ENCODE measurements around the gene SQSTM1. TPM values are rescaled to one million over a fixed set of nuclear protein-coding genes. Genes with fewer than 3 reads are reported as not detected.

SQSTM1 gene
- total and polyA plus RNA-seq, 2 donors = 79.3 to 426 TPM

DNA sequence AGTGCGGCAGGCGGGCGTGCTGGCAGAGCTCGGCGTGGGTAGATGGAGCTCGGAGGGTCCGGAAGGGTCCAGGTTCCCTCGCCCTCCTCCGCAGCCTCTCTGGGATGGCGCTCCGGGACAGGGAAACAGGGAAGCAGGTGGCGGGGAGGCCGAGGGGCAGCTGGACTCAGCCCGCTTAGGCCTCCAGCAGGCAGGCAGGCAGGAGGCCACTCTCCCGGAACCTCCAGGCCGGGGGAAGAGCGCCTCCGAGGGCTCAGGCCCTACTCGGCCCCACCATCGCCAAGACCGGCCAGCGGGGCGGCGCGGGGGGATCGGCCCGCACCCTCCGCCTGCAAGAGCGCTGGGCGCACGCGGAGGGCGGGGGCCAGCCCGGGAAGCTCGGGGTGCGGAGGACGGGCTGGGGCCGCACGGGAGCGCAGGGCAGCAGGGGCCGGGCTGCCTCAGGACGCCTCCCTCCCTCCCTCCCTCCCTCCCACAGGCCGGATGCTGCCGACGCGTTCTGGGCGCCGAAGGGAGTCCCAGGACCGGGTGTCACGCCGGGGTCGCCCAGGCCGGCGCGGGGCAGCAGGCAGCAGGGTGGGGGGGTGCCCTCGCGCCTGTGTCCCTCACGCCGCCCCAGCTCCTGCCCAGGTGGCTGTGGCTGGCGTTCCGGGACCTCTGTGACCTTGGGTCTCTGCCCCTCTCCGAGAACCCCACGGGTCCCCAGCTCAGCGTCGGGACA, 15.0 kb upstream of the SQSTM1 start:
- 6% methylated on average over 65 of the region's 65 CpGs for whole genome bisulfite sequencing
- Histone ChIP-seq H3K4me1 (ENCODE audit: insufficient read depth) (no peaks in the 10 kb centered on the region), H3K4me3 (ENCODE audit: low read depth, low read length) (peak overlapping the region; percentile 92), H3K36me3 (ENCODE audit: insufficient read depth) (no peaks in the 10 kb centered on the region), H3K27ac (ENCODE audit: low read depth) (peak overlapping the region; percentile 96)
- no peak for DNase-seq (ENCODE audit: extremely low spot score)

DNA sequence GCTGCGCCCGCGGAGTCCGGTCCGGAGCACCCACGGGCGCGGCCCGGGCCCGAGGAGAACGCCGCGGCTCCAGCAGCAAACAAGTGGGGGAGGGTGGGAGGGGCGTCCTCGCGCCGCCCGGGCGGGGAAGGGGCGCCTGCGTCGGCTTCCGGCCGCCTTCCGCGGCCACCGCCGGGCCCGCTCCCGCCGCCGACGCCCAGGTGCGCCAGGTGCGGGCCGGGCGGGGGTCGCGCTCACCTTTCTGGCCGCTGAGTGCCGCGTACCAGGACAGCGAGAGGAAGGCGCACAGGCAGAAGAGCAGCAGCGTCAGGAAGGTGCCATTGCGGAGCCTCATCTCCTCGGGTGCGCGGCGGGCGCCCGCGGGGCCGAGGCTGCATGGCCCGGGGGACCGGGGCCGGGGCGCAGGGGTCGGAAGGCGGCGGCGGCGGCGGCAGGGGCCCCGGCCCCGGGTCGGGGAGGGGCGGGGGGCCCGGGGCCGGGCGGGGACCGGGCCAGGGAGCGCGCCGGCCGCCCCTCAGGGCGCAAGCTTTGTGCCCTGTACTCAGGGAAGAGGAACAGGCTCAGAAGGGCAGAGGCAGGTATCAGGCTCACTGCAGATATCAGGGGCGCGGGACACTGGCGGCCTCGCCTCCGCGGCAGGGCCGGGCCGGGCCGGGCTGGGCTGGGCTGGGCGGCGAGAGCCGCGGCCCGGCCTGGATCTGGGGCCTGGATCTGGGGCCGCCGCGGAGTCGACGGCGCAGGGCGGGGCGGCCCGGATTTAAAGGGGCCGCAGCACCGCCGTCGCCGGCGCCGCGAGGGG, 14.3 kb upstream of the SQSTM1 start, which contains the start of gene MGAT4B:
MGAT4B (minus strand) TSS at position 617 of the 799 bp plus-strand sequence; CDS start at position 334, 283 bp downstream.
- WGBS = under 1% methylated on average over 105 of the region's 108 CpGs
- no peak for DNase-seq (ENCODE audit: extremely low spot score)
- H3K4me3 ChIP-seq (ENCODE audit: low read depth, low read length) = peak within 1 kb of the TSS; percentile 92
- no peaks in the 10 kb centered on the region for H3K4me1 ChIP-seq (ENCODE audit: insufficient read depth)
- H3K36me3 ChIP-seq (ENCODE audit: insufficient read depth) = no peaks in the 10 kb centered on the region
- peak within 1 kb of the TSS; percentile 96 for H3K27ac ChIP-seq (ENCODE audit: low read depth)

DNA sequence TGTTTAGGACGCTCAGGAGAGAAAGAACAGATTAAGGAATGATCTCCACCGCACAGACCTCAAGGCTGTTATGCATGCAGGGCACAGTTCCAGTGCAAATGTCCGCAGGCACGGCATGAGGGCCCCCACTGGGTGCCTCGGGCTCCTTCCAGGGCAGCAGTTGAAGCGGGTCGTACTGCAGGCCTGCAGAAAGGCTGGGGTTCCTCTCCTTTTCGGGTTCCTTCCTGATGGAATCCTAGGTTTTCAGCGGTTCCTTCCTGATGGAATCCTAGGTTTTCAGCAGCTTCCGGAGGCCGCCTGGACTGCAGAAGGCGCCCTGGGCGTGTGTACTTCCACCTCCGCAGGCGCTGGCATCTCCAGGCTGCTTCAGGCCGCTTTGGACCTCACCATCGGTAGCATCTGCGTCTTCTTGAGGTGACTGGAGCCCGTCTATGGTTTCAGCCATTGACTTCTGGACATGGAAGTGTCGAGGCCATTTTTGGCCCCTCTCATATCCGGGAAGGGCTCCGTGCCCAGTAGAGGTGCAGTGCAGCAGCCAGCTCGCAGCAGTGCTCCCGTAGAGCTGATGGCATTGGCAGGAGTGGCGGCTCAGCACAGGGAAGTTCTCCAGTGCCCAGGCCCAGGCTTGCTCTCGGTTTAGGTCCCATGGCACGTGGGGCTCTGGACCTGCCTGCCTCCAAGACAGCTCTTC, 8.4 kb upstream of the SQSTM1 start:
- Histone ChIP-seq H3K27ac (ENCODE audit: low read depth) (no peak overlapping the region), H3K36me3 (ENCODE audit: insufficient read depth) (no peaks in the 10 kb centered on the region), H3K4me3 (ENCODE audit: low read depth, low read length) (no peak overlapping the region), H3K4me1 (ENCODE audit: insufficient read depth) (no peaks in the 10 kb centered on the region)
- no peak for DNase-seq (ENCODE audit: extremely low spot score)
- 94% methylated on average over 27 of the region's 27 CpGs for WGBS

- WGBS = 94% methylated on average over 5 of the region's 5 CpGs
- Histone ChIP-seq H3K36me3 (ENCODE audit: insufficient read depth) (no peaks in the 10 kb centered on the region), H3K27ac (ENCODE audit: low read depth) (no peak overlapping the region), H3K4me3 (ENCODE audit: low read depth, low read length) (no peak overlapping the region), H3K4me1 (ENCODE audit: insufficient read depth) (no peaks in the 10 kb centered on the region)
- no peak for DNase-seq (ENCODE audit: extremely low spot score)
Observed at GRCh38 chr5:179812997-179813607, 7.6 kb upstream of the SQSTM1 start.

DNA sequence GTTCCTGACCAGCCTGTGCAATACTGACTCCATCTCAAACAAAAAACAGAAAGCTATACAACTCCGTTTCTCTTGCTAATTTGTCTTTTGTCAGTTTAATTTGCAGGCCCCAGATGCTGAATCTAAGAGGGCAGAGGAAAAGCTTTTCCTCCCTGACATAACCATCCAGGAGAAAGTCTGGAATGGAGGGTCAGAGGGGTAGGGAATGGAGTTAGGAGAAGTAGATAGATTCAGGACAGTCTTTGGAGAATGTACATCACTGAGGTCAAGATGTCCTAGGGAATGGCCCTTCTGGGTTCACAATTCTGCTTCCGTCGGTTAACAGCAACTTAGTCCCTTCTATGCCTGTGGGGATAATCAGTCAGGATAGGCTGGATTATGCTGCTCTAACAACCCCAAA, 6.6 kb upstream of the SQSTM1 start:
- H3K4me3 ChIP-seq (ENCODE audit: low read depth, low read length) = no peak overlapping the region
- no peaks in the 10 kb centered on the region for H3K4me1 ChIP-seq (ENCODE audit: insufficient read depth)
- H3K27ac ChIP-seq (ENCODE audit: low read depth) = no peak overlapping the region
- no peak for DNase-seq (ENCODE audit: extremely low spot score)
- H3K36me3 ChIP-seq (ENCODE audit: insufficient read depth) = no peaks in the 10 kb centered on the region
- WGBS = 76% methylated on average over 3 of the region's 3 CpGs

- H3K4me3 ChIP-seq (ENCODE audit: low read depth, low read length) = no peak overlapping the region
- DNase-seq (ENCODE audit: extremely low spot score) = no peak
- whole genome bisulfite sequencing = 92% methylated on average over 21 of the region's 21 CpGs
- H3K36me3 ChIP-seq (ENCODE audit: insufficient read depth) = no peaks in the 10 kb centered on the region
- no peaks in the 10 kb centered on the region for H3K4me1 ChIP-seq (ENCODE audit: insufficient read depth)
- no peak overlapping the region for H3K27ac ChIP-seq (ENCODE audit: low read depth)
Observed at GRCh38 chr5:179815491-179816249, 5.0 kb upstream of the SQSTM1 start.

- Histone ChIP-seq H3K27ac (ENCODE audit: low read depth) (no peak overlapping the region), H3K4me1 (ENCODE audit: insufficient read depth) (no peaks in the 10 kb centered on the region), H3K4me3 (ENCODE audit: low read depth, low read length) (peak overlapping the region; percentile 44), H3K36me3 (ENCODE audit: insufficient read depth) (no peaks in the 10 kb centered on the region)
- 43% methylated on average over 23 of the region's 23 CpGs for WGBS
- no peak for DNase-seq (ENCODE audit: extremely low spot score)
Observed at GRCh38 chr5:179816401-179816795, 4.3 kb upstream of the SQSTM1 start.

DNA sequence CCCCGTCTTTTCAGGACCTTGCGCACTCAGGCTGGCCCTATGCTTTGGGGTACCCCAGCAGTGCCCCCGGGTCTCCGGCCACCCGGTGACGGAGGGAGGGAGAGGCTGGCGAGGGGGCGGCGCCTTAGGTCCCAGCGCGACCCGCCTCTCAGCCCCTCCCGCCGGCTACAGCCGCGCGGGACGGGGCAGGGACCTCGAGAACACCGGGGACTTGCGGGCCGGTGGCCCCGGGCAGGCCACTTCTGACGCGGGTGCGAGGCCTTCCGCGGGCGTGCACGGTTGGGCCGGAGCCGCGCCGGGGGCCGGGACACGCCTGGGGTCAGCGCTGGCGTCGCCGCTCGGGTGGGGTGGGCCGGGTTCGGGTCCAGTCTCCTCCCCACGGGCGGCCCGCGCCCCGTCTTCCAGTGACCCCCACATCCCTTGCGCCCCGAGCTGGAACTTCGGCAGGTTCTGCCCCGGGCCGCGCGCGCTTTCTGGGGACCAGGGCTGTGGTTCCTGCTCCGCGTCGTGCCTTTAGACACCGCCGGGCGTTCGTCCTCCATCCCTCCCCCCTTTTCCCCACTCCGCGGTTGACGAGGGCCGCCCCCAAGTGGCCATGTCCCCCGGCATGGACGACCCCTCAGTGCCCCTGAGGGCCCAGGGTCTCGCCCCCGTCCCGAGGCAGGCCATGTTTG, 3.8 kb upstream of the SQSTM1 start:
- no peak for DNase-seq (ENCODE audit: extremely low spot score)
- H3K36me3 ChIP-seq (ENCODE audit: insufficient read depth) = no peaks in the 10 kb centered on the region
- no peaks in the 10 kb centered on the region for H3K4me1 ChIP-seq (ENCODE audit: insufficient read depth)
- under 1% methylated on average over 72 of the region's 72 CpGs for WGBS
- H3K27ac ChIP-seq (ENCODE audit: low read depth) = peak overlapping the region; percentile 11
- peak overlapping the region; percentile 44 for H3K4me3 ChIP-seq (ENCODE audit: low read depth, low read length)

GRCh38 chr5:179817470-179817840, 3.2 kb upstream of the SQSTM1 start:
- 84% methylated on average over 8 of the region's 8 CpGs for WGBS
- no peak overlapping the region for H3K27ac ChIP-seq (ENCODE audit: low read depth)
- DNase-seq (ENCODE audit: extremely low spot score) = no peak
- H3K4me3 ChIP-seq (ENCODE audit: low read depth, low read length) = peak overlapping the region; percentile 44
- H3K4me1 ChIP-seq (ENCODE audit: insufficient read depth) = no peaks in the 10 kb centered on the region
- no peaks in the 10 kb centered on the region for H3K36me3 ChIP-seq (ENCODE audit: insufficient read depth)

DNA sequence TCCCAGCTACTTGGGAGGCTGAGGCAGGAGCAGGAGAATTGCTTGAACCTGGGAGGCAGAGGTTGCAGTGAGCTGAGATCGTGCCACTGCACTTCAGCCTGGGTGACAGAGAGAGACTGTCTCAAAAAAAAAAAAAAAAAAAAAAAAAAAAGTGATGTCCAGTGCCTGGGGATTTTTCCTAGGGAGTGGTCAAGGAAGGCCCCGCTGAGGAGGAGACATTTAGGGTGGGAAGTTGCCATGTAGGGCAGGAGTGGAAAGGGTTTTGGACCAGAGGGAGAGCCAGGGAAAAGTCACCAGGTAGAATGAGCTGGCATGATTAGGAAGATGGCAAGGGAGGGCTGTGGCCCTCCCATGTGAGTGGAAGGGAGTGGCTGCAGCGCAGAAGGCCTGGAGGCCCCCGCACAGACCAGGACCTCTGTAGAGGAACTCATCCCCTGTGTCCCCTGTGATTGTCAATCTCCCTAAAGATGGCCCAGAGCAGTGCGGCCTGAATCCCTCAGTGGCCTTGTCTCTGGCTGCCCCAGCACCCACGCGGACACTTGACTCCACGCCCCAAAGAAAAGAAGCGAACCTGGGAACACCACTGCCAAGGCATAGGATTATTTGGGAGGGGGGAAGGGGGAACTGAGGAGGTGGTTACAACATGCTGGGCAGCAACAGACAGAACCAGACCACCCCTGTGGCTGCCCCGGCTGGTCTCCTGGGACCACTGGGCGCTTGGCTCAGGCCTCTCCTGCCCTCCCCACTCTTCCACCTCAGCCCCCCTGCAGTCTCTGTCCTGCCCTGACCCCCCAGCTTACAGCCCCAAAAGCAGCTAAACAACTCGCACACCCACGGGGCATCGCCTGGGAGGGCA, 2.6 kb upstream of the SQSTM1 start:
- peak overlapping the region; percentile 21 for H3K4me3 ChIP-seq (ENCODE audit: low read depth, low read length)
- no peaks in the 10 kb centered on the region for H3K36me3 ChIP-seq (ENCODE audit: insufficient read depth)
- H3K4me1 ChIP-seq (ENCODE audit: insufficient read depth) = no peaks in the 10 kb centered on the region
- no peak for DNase-seq (ENCODE audit: extremely low spot score)
- H3K27ac ChIP-seq (ENCODE audit: low read depth) = peak overlapping the region; percentile 93
- WGBS = 57% methylated on average over 14 of the region's 14 CpGs

GRCh38 chr5:179818746-179819295, 1.9 kb upstream of the SQSTM1 start:
- peak overlapping the region; percentile 21 for H3K4me3 ChIP-seq (ENCODE audit: low read depth, low read length)
- WGBS = 1% methylated on average over 35 of the region's 35 CpGs
- peak overlapping the region; percentile 99 for H3K27ac ChIP-seq (ENCODE audit: low read depth)
- H3K4me1 ChIP-seq (ENCODE audit: insufficient read depth) = no peaks in the 10 kb centered on the region
- H3K36me3 ChIP-seq (ENCODE audit: insufficient read depth) = no peaks in the 10 kb centered on the region
- DNase-seq (ENCODE audit: extremely low spot score) = peak; percentile 82

Measured in urinary bladder (tissue), 4 donors.